Measurements from ENCODE around the gene KRT31.

DNA sequence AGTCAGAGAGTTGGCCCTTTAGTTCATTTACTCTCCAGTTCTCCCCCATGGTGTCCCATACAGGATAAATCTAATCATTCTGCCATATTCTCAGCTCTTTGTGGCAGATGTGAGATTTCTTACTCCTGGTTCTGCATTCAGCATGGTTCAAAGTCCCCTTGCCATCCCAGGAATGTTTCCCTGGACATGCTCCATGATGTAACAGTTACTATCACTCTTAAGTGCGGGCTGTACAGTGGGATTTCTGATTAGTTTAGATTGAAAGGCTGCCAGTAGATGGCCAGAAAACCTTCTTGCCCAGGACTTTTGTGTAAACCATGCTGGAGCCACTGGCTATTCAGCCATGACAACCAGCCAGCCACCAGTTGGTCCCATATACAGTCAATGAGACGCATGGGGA is 16.6 kb upstream of the KRT31 start:
- TF ChIP-seq, protein P1, sequence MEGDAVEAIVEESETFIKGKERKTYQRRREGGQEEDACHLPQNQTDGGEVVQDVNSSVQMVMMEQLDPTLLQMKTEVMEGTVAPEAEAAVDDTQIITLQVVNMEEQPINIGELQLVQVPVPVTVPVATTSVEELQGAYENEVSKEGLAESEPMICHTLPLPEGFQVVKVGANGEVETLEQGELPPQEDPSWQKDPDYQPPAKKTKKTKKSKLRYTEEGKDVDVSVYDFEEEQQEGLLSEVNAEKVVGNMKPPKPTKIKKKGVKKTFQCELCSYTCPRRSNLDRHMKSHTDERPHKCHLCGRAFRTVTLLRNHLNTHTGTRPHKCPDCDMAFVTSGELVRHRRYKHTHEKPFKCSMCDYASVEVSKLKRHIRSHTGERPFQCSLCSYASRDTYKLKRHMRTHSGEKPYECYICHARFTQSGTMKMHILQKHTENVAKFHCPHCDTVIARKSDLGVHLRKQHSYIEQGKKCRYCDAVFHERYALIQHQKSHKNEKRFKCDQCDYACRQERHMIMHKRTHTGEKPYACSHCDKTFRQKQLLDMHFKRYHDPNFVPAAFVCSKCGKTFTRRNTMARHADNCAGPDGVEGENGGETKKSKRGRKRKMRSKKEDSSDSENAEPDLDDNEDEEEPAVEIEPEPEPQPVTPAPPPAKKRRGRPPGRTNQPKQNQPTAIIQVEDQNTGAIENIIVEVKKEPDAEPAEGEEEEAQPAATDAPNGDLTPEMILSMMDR (IDR thresholded peaks at IDR 0.05; ENCODE audit: low read length): no peak
- no peak for TF ChIP-seq EZH2 (IDR thresholded peaks at IDR 0.05; ENCODE audit: borderline replicate concordance, low read length)
